Measurements from ENCODE around the gene FZD7.

FZD7 gene

DNA sequence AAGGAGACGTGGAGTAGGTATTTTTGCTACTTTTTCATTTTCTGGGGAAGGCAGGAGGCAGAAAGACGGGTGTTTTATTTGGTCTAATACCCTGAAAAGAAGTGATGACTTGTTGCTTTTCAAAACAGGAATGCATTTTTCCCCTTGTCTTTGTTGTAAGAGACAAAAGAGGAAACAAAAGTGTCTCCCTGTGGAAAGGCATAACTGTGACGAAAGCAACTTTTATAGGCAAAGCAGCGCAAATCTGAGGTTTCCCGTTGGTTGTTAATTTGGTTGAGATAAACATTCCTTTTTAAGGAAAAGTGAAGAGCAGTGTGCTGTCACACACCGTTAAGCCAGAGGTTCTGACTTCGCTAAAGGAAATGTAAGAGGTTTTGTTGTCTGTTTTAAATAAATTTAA, 3.4 kb downstream of the FZD7 start:
- no peak for TF ChIP-seq CTCF (IDR thresholded peaks at IDR 0.05; ENCODE audit: extremely low read depth, missing control alignments)

GRCh38 chr2:202038471-202039277, 5.0 kb downstream of the FZD7 start:
- TF ChIP-seq CTCF (IDR thresholded peaks at IDR 0.05; ENCODE audit: extremely low read depth, missing control alignments): no peak
- DNase-seq (ENCODE audit: low spot score): no peak

More for the DNA sequence above, 3.4 kb downstream of the FZD7 start:
- DNase-seq (ENCODE audit: low spot score): no peak

DNA sequence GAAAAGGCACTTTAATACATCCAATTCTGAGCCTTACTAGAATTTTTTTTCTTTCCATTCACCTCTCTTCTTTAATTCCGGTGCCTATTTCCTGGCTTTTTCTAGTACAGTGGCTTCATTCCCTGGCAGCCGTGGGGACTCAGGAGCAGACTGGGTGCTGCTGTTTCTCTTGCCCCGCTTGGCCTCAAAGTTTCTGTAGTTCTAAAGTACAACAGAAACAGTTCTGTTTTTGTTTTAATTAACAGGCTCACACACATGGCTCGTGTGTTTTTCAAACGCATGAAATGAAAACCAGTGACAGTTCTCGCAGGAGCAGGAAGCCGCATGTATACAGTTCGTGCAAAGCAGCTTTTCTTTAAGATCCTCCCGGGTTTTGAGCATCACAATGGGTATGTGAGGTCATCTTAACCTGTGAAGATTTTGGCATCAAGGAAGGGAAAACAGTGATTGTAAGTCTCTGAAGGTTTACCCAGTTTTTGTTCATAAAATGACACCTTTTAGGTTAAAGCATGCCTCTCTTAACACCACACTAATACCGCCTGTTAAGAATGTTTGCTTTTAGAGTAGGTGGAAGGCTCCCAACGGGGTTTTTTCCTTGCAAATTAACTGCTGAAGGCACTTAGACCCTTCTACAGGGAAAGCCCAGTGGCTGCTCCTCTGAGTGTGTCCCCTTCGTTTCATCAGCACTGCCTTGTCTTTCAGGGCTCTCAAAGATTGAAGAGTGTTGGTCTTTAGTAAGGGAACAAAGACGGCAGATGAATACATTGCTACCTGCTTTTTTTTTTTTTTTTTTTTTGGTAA, 5.8 kb downstream of the FZD7 start:
- DNase-seq (ENCODE audit: low spot score): no peak
- TF ChIP-seq CTCF (IDR thresholded peaks at IDR 0.05; ENCODE audit: extremely low read depth, missing control alignments): no peak

DNA sequence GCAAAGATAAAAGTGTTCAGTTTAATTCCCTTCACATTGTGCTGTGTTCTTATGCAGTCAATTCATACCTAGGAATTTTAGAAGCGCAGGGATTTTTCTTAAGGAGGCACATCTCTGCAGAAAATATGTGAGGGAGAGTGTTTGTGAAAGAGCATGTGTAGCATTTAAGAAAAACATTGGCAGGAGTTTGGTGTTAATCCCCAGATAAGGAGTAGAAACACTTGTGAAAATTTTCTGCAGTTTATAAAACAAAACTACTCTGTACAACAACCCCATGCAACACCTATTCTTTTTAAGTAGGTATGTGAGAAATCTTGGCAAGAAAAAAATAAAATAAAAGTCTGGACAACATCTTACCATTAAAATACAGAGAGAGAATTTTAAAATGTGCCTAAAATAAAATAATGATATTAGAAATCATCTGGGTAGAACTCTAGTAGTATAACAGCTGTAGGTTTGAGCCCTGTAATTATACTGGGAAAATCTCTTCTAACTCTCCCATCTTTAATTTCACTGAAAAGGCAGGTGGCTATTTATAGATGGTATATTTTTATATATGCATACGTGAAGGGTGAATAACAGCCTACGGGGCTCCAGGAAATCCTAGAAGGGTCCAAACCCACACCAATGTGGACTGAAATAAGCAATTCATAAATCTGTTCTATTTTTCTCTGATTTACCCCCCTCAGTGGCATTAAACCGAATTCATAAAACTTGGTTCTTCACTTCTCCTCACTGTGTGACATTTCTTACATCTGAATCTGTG, 6.6 kb downstream of the FZD7 start:
- DNase-seq (ENCODE audit: low spot score): no peak
- TF ChIP-seq CTCF (IDR thresholded peaks at IDR 0.05; ENCODE audit: extremely low read depth, missing control alignments): no peak

DNA sequence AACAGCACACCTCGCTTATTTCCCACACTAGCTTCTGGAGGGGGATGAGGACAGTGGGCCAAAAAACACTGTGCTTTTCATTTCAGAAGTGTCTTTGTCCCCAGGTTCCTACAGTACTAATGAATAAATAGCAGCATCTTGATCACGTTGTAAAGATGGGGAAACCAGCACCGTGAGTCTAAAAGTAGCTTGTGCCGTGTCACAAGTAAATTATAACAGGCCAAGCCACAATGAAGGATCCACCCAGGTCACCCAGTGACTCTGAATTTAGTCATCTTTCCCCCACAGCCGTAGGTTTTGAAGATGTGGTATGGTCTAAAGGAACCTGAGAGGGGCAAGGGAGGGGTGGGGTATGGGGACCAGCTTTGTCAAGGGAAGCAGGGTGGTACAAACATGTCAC, 8.8 kb downstream of the FZD7 start:
- no peak for TF ChIP-seq CTCF (IDR thresholded peaks at IDR 0.05; ENCODE audit: extremely low read depth, missing control alignments)
- no peak for DNase-seq (ENCODE audit: low spot score)

- DNase-seq (ENCODE audit: low spot score): no peak
- no peak for TF ChIP-seq CTCF (IDR thresholded peaks at IDR 0.05; ENCODE audit: extremely low read depth, missing control alignments)
These were observed 9.8 kb downstream of the FZD7 start for GRCh38 chr2:202043475-202043874.
